HFFc6 (cell line): ENCODE measurements around the gene STAT5A. TPM values are rescaled to one million over a fixed set of nuclear protein-coding genes. Genes with fewer than 3 reads are reported as not detected.
"Not testable (repeated sequence)": the region's sequence is repeated elsewhere in the genome, so short reads cannot be mapped to it uniquely, and the experiment has no call there.

ENCODE experiments used
- DNase-seq: peaks from one replicate; pipeline ENCODE4 v3.0.0-alpha.2; 2018
- H3K27ac Mint-ChIP-seq: 2 replicates; pipeline ENCODE4 v1.8.0; 2020; ENCODE audit warnings: mild to moderate bottlenecking, mixed read lengths
- H3K27me3 Mint-ChIP-seq: 2 replicates; pipeline ENCODE4 v1.8.0; 2021; ENCODE audit warnings: mild to moderate bottlenecking, moderate library complexity, mixed read lengths; ENCODE audit not compliant: insufficient read depth
- H3K36me3 Mint-ChIP-seq: 2 replicates; pipeline ENCODE4 v1.8.0; 2021; ENCODE audit warnings: low read depth, mixed read lengths
- H3K4me1 Mint-ChIP-seq: 2 replicates; pipeline ENCODE4 v1.8.0; 2020; ENCODE audit warnings: low read depth, mixed read lengths
- H3K4me3 Mint-ChIP-seq: 2 replicates; pipeline ENCODE4 v1.8.0; 2020; ENCODE audit warnings: mild to moderate bottlenecking, moderate library complexity, mixed read lengths
- H3K9me3 Mint-ChIP-seq: 2 replicates; pipeline ENCODE4 v1.8.0; 2020; ENCODE audit warnings: mild to moderate bottlenecking, mixed read lengths
- total RNA-seq, 6 experiments: library from RNA; stranded (reverse); fragmentation: NEBNext Ultra II Directional; extraction: Animal tissue kit (Norgen Biotek cat#: 25700); gene quantifications; 2 replicates in 1 of 6; 3 replicates in 5 of 6; pipeline ENCODE4 v1.2.3, GENCODE V29; 2021
- TF ChIP-seq, protein P1 (sequence below): fragments of 200-600 bp; sonication (generic); IDR thresholded peaks from 2 replicates; pipeline ENCODE4 v1.5.0; 2021; ENCODE audit warnings: antibody characterized with exemption, mild to moderate bottlenecking

Gene STAT5A
- total RNA-seq, 6 experiments from 2014 or later: 0.27 to 1.0 (median 0.53) TPM

DNA sequence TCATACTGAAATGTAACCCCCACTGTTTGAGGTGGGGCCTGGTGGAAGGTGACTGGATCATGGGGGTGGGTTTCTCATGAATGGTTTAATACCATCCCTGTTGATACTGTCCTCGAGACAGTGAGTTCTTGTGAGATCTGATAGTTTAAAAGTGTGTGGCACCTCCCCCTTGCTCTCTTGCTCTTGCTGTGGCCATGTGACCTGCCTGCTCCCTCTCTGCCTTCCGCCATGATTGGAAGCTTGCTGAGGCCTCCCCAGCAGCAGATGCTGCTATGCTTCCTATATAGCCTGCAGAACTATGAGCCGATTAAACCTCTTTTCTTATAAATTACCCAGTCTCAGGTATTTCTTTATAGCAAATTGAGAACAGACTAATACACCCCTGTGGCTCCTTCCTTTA lies 59.3 kb downstream of the STAT5A start:
- peaks cover 50% of the 10 kb centered on the region for H3K4me1 Mint-ChIP-seq
- peak overlapping the region; percentile 86 for H3K27ac Mint-ChIP-seq
- H3K27me3 Mint-ChIP-seq: peaks cover 2% of the 10 kb centered on the region
- no peak for DNase-seq
- TF ChIP-seq, protein P1, sequence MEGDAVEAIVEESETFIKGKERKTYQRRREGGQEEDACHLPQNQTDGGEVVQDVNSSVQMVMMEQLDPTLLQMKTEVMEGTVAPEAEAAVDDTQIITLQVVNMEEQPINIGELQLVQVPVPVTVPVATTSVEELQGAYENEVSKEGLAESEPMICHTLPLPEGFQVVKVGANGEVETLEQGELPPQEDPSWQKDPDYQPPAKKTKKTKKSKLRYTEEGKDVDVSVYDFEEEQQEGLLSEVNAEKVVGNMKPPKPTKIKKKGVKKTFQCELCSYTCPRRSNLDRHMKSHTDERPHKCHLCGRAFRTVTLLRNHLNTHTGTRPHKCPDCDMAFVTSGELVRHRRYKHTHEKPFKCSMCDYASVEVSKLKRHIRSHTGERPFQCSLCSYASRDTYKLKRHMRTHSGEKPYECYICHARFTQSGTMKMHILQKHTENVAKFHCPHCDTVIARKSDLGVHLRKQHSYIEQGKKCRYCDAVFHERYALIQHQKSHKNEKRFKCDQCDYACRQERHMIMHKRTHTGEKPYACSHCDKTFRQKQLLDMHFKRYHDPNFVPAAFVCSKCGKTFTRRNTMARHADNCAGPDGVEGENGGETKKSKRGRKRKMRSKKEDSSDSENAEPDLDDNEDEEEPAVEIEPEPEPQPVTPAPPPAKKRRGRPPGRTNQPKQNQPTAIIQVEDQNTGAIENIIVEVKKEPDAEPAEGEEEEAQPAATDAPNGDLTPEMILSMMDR: no peak
- no peaks in the 10 kb centered on the region for H3K9me3 Mint-ChIP-seq
- peak overlapping the region; percentile 18; the same call in 1 of the 2 replicates for H3K4me3 Mint-ChIP-seq
- H3K36me3 Mint-ChIP-seq: peaks cover 17% of the 10 kb centered on the region

DNA sequence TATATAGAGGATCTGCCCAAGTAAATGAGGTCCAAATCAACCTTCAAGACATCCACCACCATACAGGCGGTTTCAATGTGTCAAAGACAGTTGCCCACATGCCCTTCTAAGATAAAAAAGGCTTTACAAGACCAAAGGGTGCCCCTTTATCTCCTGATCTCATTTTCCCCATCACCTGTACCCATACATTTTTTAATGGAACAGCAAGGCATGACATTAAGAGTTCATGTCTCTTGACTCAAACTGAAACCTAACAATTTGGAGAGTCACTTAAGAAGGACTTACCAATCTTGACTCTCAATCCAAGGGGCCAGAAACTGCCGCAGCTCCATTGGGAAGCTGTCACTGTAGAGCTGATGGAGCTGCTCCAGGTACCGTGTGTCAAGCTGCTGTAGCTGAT lies 59.8 kb downstream of the STAT5A start:
- peaks cover 14% of the 10 kb centered on the region for H3K36me3 Mint-ChIP-seq
- H3K9me3 Mint-ChIP-seq: no peaks in the 10 kb centered on the region
- no peak for DNase-seq
- H3K27ac Mint-ChIP-seq: peak overlapping the region; percentile 86
- H3K27me3 Mint-ChIP-seq: peaks cover 2% of the 10 kb centered on the region; the same call in 1 of the 2 replicates
- TF ChIP-seq, protein P1: no peak
- no peak overlapping the region for H3K4me3 Mint-ChIP-seq
- peaks cover 47% of the 10 kb centered on the region for H3K4me1 Mint-ChIP-seq

DNA sequence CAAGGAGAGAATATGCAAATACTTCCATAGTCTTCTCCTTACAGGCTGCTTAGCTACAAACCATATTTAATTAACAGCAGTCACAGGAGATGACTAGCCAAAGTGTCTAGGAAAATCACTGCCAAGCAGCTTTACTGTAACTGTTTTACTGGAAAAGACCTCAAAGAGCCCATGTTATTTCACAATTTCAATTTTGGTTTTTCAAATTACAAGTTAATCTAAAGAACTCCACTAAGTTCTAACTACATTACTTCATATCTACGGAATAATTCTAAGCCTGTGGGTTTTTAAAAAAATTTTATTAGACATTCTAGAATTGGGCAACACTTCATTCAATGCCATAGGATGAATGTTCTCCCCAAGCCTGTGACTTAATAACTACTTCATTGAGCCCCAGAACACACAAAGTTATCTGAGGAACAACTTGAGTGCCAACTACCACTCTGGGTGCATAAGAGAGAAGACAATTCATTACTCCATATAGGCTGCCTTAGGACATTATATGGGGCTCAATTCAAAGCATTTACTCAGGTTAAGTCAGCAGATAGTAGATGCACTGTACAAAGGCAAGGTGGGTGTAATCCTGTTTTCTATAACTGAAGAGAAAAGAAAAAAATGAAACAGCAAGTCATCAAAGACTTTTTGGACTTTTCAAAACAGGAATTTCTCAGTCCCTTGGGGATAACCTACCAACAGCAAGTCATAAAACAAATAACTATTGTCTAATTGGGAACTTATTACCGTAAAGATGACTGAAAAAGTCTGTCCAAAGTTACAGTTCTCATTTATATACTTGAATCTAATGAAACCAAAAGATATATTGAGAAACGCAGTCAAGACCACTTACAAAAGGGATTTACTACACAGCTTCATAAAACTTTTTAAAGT lies 66.9 kb downstream of the STAT5A start:
- DNase-seq: no peak
- peaks cover 28% of the 10 kb centered on the region for H3K4me1 Mint-ChIP-seq
- H3K27me3 Mint-ChIP-seq: no peaks in the 10 kb centered on the region; the same call in 1 of the 2 replicates
- H3K27ac Mint-ChIP-seq: peak overlapping the region; percentile 11
- no peak overlapping the region for H3K4me3 Mint-ChIP-seq
- TF ChIP-seq, protein P1: no peak
- no peaks in the 10 kb centered on the region for H3K9me3 Mint-ChIP-seq
- peaks cover 6% of the 10 kb centered on the region; the same call in 1 of the 2 replicates for H3K36me3 Mint-ChIP-seq

DNA sequence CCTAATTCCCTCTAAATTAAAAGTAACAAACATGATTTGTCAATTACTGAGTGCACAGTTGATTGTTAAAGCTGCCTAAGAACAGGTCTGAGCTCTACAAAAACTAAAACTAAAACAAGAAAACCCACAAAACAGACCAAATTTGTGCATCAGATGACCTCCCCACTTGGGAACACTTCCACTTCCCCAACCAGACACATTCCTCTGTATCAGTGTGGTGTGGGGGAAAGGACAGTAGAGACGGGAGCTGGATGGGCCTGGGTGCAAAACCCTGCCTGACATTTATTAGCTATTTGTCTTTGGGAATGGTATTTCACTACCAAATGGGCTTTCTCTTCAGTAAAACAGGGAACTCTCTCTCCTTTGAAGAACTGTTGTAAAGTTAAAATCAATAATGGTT lies 70.1 kb downstream of the STAT5A start:
- H3K4me3 Mint-ChIP-seq: no peak overlapping the region
- peaks cover 3% of the 10 kb centered on the region for H3K27me3 Mint-ChIP-seq
- TF ChIP-seq, protein P1: no peak
- no peak for DNase-seq
- no peaks in the 10 kb centered on the region for H3K9me3 Mint-ChIP-seq
- H3K4me1 Mint-ChIP-seq: peaks cover 48% of the 10 kb centered on the region
- no peak overlapping the region for H3K27ac Mint-ChIP-seq
- peaks cover 6% of the 10 kb centered on the region; the same call in 1 of the 2 replicates for H3K36me3 Mint-ChIP-seq

DNA sequence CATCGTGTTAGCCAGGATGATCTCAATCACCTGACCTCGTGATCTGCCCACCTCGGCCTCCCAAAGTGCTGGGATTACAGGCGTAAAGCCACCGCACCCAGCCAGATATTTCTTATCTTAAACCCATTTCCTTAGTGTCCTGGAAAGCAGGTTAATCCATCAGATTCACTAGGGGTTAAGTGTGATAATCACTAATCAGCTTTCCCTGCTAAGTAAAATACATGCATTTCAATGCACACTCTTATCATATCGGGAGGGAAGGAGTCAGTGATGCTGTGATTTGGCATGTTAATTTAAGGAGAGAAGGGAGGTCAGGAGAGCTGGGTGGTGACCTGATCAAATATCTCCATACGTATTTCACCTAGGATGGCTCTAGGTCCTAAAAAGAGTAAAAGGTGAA lies 70.8 kb downstream of the STAT5A start:
- TF ChIP-seq, protein P1: no peak
- H3K27ac Mint-ChIP-seq: no peak overlapping the region
- H3K9me3 Mint-ChIP-seq: no peaks in the 10 kb centered on the region
- peaks cover 3% of the 10 kb centered on the region for H3K27me3 Mint-ChIP-seq
- no peak overlapping the region for H3K4me3 Mint-ChIP-seq
- no peak for DNase-seq
- peaks cover 49% of the 10 kb centered on the region for H3K4me1 Mint-ChIP-seq
- H3K36me3 Mint-ChIP-seq: peaks cover 6% of the 10 kb centered on the region; the same call in 1 of the 2 replicates

DNA sequence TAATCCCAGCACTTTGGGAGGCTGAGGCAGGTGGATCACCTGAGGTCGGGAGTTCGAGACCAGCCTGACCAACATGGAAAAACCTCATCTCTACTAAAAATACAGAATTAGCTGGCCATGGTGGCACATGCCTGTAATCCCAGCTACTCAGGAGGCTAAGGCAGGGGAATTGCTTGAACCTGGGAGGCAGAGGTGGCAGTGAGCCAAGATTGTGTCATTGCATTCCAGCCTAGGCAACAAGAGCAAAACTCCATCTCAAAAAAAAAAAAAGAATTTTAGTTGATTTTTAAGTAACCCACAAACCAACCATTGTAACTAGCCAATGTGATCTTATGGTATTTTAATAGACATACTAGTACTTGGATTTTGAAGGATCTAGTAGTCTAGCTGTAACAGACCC lies 72.1 kb downstream of the STAT5A start:
- Mint-ChIP-seq H3K36me3 (peaks cover 11% of the 10 kb centered on the region), H3K4me1 (peaks cover 57% of the 10 kb centered on the region), H3K27ac (peak overlapping the region; percentile 11; the same call in 1 of the 2 replicates)
- H3K9me3 Mint-ChIP-seq, H3K4me3 Mint-ChIP-seq, H3K27me3 Mint-ChIP-seq: not testable (repeated sequence)
- peak; percentile 30 for DNase-seq
